Parathyroid adenoma (tissue), 2 donors: ENCODE data around the gene CAPN14.

Source experiments
- H2AFZ ChIP-seq: fragments of 300-600 bp; sonication (generic); one replicate; pipeline ENCODE4 v1.7.0; 2017; ENCODE audit warnings: antibody characterized with exemption, mild to moderate bottlenecking
- H3K27ac ChIP-seq: fragments of 300-600 bp; sonication (generic); one replicate; pipeline ENCODE4 v1.7.0; 2017
- H3K27me3 ChIP-seq: fragments of 300-600 bp; sonication (generic); one replicate; pipeline ENCODE4 v1.7.0; 2017; ENCODE audit warnings: low read length; ENCODE audit not compliant: control insufficient read depth, insufficient read depth
- H3K36me3 ChIP-seq: fragments of 300-600 bp; sonication (generic); one replicate; pipeline ENCODE4 v1.7.0; 2017; ENCODE audit warnings: low read length; ENCODE audit not compliant: control insufficient read depth, insufficient read depth
- H3K4me1 ChIP-seq: fragments of 300-600 bp; sonication (generic); one replicate; pipeline ENCODE4 v1.7.0; 2017; ENCODE audit warnings: control low read depth
- H3K4me2 ChIP-seq: fragments of 300-600 bp; sonication (generic); one replicate; pipeline ENCODE4 v1.7.0; 2017; ENCODE audit warnings: low read length
- H3K4me3 ChIP-seq: fragments of 300-600 bp; sonication (generic); one replicate; pipeline ENCODE4 v1.7.0; 2017; ENCODE audit warnings: low read depth, low read length
- H3K79me2 ChIP-seq: fragments of 300-600 bp; sonication (generic); one replicate; pipeline ENCODE4 v1.7.0; 2017; ENCODE audit warnings: control low read depth
- H3K9ac ChIP-seq: fragments of 300-600 bp; sonication (generic); one replicate; pipeline ENCODE4 v1.7.0; 2017; ENCODE audit warnings: mild to moderate bottlenecking
- H3K9me3 ChIP-seq: fragments of 300-600 bp; sonication (generic); one replicate; pipeline ENCODE4 v1.7.0; 2017; ENCODE audit warnings: low read length; ENCODE audit not compliant: control insufficient read depth
- TF ChIP-seq, protein P1 (sequence below): fragments of 300-600 bp; sonication (generic); IDR thresholded peaks from one replicate; pipeline ENCODE4 v1.7.0; 2017; ENCODE audit warnings: antibody characterized with exemption, mild to moderate bottlenecking
- donor health status: primary hyperparathyroidism.

CAPN14 gene

DNA sequence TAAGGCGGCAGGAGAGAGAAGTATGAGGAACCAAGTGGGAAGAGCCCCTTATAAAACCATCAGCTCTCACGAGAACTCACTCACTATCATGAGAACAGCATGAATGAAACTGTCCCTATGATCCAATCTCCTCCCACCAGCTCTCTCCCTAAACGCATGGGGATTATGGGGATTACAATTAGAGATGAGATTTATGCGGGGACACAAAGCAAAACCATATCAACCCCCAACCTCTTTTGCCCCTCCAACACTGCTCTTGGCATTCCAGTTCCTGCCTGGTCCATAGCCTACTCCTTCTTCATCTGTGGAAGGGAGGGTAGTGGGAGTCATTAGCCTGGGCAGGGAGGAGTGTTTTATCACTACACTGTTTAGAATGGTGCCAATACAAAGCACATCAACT is 15.3 kb upstream of the CAPN14 start:
- Histone ChIP-seq H3K4me3 (no peak overlapping the region), H3K4me1 (no peaks in the 10 kb centered on the region), H3K4me2 (no peak overlapping the region), H2AFZ (no peak overlapping the region), H3K36me3 (no peaks in the 10 kb centered on the region), H3K9me3 (no peaks in the 10 kb centered on the region), H3K27ac (no peak overlapping the region), H3K79me2 (no peaks in the 10 kb centered on the region), H3K9ac (no peak overlapping the region), H3K27me3 (no peaks in the 10 kb centered on the region)
- TF ChIP-seq, protein P1, sequence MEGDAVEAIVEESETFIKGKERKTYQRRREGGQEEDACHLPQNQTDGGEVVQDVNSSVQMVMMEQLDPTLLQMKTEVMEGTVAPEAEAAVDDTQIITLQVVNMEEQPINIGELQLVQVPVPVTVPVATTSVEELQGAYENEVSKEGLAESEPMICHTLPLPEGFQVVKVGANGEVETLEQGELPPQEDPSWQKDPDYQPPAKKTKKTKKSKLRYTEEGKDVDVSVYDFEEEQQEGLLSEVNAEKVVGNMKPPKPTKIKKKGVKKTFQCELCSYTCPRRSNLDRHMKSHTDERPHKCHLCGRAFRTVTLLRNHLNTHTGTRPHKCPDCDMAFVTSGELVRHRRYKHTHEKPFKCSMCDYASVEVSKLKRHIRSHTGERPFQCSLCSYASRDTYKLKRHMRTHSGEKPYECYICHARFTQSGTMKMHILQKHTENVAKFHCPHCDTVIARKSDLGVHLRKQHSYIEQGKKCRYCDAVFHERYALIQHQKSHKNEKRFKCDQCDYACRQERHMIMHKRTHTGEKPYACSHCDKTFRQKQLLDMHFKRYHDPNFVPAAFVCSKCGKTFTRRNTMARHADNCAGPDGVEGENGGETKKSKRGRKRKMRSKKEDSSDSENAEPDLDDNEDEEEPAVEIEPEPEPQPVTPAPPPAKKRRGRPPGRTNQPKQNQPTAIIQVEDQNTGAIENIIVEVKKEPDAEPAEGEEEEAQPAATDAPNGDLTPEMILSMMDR = no peak

DNA sequence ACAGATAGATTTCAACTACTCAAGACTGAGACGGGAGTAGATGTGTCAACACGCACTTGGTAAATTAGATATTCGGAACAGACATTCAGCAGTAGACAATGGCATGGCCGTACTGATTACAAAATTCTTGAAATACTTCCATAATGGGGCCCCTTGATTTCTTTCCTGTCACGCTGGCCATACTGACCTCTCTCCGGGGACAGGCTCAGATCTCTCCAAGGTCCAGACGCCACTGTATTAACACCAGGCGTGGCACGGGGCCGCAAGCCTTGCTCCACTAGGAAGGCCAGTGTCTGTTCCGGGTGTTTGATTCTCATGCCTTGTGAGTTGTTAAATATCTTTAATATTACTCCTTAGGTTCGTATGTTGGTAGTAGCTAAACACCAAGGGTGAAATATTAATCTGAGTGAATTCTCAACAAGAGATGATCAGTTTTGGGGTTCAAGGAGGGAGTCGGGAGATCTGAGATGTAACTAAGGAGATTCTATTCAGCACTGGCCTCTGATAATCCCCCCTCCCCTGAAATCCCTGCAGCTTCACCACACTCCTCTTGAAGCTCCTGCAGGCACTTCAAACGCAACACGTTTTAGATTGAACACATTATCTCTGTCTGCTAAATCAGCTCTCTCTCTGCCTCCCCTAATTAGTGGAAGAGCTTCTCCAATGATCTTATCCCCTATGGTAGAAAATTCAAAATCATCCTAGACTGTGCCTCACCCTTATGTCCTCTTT is 14.4 kb upstream of the CAPN14 start:
- TF ChIP-seq, protein P1 = no peak
- H3K27me3 ChIP-seq = no peaks in the 10 kb centered on the region
- no peak overlapping the region for H2AFZ ChIP-seq
- H3K27ac ChIP-seq = no peak overlapping the region
- H3K9ac ChIP-seq = no peak overlapping the region
- H3K4me2 ChIP-seq = no peak overlapping the region
- H3K4me1 ChIP-seq = no peaks in the 10 kb centered on the region
- H3K4me3 ChIP-seq = no peak overlapping the region
- H3K9me3 ChIP-seq = no peaks in the 10 kb centered on the region
- no peaks in the 10 kb centered on the region for H3K36me3 ChIP-seq
- H3K79me2 ChIP-seq = no peaks in the 10 kb centered on the region

DNA sequence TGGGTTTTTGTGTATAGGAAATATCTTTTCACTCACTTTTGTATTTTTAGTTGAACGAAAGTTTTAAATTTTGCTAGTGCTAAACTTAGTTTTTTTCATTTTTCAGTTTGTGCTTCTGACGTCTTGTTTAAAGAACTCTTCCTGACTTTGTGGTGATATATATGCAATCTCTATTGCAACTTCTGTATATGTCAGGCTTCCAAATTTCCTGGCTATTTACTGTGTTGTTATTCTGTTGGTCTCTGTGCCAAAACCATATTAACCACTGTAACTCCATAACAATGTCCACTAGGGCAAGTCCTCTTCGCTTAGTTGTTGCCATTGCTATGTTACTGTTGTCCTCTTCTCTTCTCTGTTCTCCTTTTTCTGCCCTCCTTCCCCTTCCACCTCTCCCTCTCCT is 13.4 kb upstream of the CAPN14 start:
- Histone ChIP-seq H3K9me3 (no peaks in the 10 kb centered on the region), H2AFZ (no peak overlapping the region), H3K27me3 (no peaks in the 10 kb centered on the region), H3K4me1 (no peaks in the 10 kb centered on the region), H3K36me3 (no peaks in the 10 kb centered on the region), H3K9ac (no peak overlapping the region), H3K4me2 (no peak overlapping the region), H3K4me3 (no peak overlapping the region), H3K27ac (no peak overlapping the region), H3K79me2 (no peaks in the 10 kb centered on the region)
- TF ChIP-seq, protein P1 = no peak

DNA sequence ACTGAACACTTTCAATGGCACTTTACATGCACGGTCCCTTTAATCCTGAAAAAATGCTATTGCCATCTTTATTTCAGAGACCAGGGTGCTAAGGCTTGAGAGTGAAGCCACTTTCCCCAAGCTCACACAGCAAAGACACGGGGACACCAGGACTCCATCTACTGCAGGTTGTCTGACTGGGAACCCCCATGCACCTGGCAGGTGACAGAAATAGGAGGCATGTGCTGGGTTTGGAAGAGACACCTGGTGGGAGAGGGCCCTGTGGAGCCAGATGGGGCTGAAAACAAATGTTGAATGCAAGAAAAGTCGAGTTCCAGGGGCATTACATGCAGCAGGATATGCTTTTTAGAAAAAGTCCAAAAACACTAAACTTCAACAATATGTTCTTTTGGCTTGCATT is 11.4 kb upstream of the CAPN14 start:
- no peaks in the 10 kb centered on the region for H3K4me1 ChIP-seq
- no peak overlapping the region for H3K4me2 ChIP-seq
- no peaks in the 10 kb centered on the region for H3K27me3 ChIP-seq
- TF ChIP-seq, protein P1 = no peak
- H3K36me3 ChIP-seq = no peaks in the 10 kb centered on the region
- H3K9ac ChIP-seq = no peak overlapping the region
- no peak overlapping the region for H3K4me3 ChIP-seq
- no peaks in the 10 kb centered on the region for H3K9me3 ChIP-seq
- no peaks in the 10 kb centered on the region for H3K79me2 ChIP-seq
- no peak overlapping the region for H3K27ac ChIP-seq
- no peak overlapping the region for H2AFZ ChIP-seq

DNA sequence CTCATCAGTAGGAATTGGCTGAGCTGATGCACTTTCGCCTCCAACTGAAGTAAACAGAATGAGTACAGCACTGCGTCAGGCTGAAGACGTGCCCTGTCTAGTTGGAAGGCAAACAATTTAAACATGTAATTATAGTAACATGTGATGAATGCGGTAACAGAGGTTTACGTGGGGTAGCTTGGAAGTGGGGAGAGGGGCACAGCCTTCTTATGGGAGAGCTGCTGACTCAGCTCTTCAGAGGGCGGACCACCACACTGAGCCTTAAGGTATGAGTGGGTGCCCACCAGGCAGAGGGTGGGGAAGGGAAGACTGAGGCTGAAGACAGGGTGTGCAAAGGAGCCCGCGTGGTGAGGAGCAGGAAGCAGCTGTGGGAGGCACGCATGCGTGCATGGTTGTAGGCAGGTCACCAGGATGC is 10.4 kb upstream of the CAPN14 start:
- Histone ChIP-seq H3K4me1 (no peaks in the 10 kb centered on the region), H3K9me3 (no peaks in the 10 kb centered on the region), H3K9ac (no peak overlapping the region), H3K4me3 (no peak overlapping the region), H2AFZ (no peak overlapping the region), H3K4me2 (no peak overlapping the region), H3K36me3 (no peaks in the 10 kb centered on the region), H3K79me2 (no peaks in the 10 kb centered on the region), H3K27ac (no peak overlapping the region), H3K27me3 (no peaks in the 10 kb centered on the region)
- TF ChIP-seq, protein P1 = no peak
